Mesothelial cell of epicardium (in vitro differentiated cells): ENCODE measurements around the gene GIGYF1. TPM values are rescaled to one million over a fixed set of nuclear protein-coding genes. Genes with fewer than 3 reads are reported as not detected.

ENCODE experiments used
- DNase-seq, 2 experiments: peaks; one replicate each; pipeline ENCODE4 v3.0.0; 2021; ENCODE audit warnings: low spot score in 2 of 2; ENCODE audit not compliant: unreplicated experiment in 2 of 2
- H3K27ac Mint-ChIP-seq: 2 replicates; pipeline ENCODE4 v1.8.0; 2021; ENCODE audit warnings: mixed read lengths
- H3K27me3 Mint-ChIP-seq: 2 replicates; pipeline ENCODE4 v1.8.0; 2021; ENCODE audit warnings: low read depth, mixed read lengths
- H3K36me3 Mint-ChIP-seq: 2 replicates; pipeline ENCODE4 v1.8.0; 2021; ENCODE audit warnings: mixed read lengths
- H3K4me1 Mint-ChIP-seq: 2 replicates; pipeline ENCODE4 v1.8.0; 2021; ENCODE audit warnings: mixed read lengths
- H3K4me3 Mint-ChIP-seq: 2 replicates; pipeline ENCODE4 v1.8.0; 2021; ENCODE audit warnings: mild to moderate bottlenecking, moderate library complexity, mixed read lengths
- H3K9me3 Mint-ChIP-seq: 2 replicates; pipeline ENCODE4 v1.8.0; 2021; ENCODE audit warnings: mixed read lengths
- CTCF ChIP-seq: fragments of 200-600 bp; sonication (generic); IDR thresholded peaks from one replicate; pipeline ENCODE4 v1.5.0; 2021; ENCODE audit warnings: antibody characterized with exemption; ENCODE audit not compliant: unreplicated experiment
- total RNA-seq: library from RNA; stranded (reverse); gene quantifications from 3 replicates; pipeline ENCODE4 v1.2.1, GENCODE V29; 2021

GIGYF1 gene
- total RNA-seq, 1 donor from 2014 or later, result 99.2 TPM

GRCh38 chr7:100649826-100650565 lies 44.1 kb downstream of the GIGYF1 start:
- H3K4me1 Mint-ChIP-seq, result no peaks in the 10 kb centered on the region
- H3K36me3 Mint-ChIP-seq, result no peaks in the 10 kb centered on the region
- no peak overlapping the region for H3K27ac Mint-ChIP-seq
- DNase-seq, result no peak
- H3K4me3 Mint-ChIP-seq, result no peak overlapping the region
- no peak for TF ChIP-seq CTCF
- H3K27me3 Mint-ChIP-seq, result peaks cover 40% of the 10 kb centered on the region
- no peaks in the 10 kb centered on the region for H3K9me3 Mint-ChIP-seq

DNA sequence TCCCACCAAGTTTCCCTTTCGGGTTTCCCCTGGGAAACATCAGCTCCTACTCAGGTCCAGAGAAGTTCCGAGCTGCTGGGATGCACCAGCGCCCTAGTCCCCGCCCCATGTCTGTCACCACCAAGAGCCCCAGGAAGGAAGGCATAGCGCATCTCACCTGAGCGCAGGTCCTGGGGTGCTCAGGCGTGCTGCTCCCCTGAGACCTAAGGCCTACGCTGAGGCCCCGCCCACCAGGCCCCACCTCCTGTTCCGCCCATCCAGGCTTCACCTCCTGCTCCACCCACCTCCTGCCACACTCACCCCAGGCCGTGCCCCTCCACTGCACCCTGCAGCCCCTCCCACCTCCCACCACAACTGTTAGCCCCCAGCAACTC lies 51.5 kb downstream of the GIGYF1 start:
- Mint-ChIP-seq H3K4me3 (no peak overlapping the region), H3K27ac (no peak overlapping the region)
- no peak for TF ChIP-seq CTCF

DNA sequence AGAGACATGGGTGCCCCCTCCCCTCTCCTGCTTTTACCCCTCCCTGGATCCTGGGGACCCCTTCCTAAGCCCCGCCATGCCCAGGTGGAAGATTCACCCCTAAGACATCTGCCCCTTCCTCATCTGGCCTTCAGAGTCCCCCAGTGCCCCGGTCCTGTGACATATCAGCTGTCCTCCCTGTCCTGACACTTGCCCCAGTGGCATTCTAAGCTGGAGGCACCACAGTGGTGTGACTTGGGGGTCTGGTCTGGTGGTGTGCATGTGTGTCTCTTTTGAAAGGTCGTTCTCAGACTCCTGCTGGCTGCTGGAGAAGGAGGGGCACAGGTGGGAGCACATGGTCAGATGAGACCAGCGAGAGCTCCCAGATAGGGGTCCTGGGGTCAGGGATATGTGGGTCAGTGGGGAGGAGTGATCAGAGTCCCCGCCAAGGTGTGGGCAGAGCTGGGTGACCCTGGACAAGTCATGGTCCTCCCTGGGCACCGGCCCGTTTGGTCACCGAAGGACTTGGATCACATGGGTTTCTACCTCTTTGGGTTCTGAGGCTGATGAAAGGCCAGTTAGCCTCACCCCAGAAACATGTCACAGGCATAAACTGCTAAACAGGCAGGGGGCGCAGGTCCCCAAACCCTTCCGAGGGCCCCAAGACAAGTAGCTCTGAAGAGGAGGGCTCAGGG lies 52.1 kb downstream of the GIGYF1 start:
- no peak overlapping the region for H3K4me3 Mint-ChIP-seq
- H3K9me3 Mint-ChIP-seq, result no peaks in the 10 kb centered on the region
- H3K27ac Mint-ChIP-seq, result no peak overlapping the region
- peaks cover 18% of the 10 kb centered on the region for H3K27me3 Mint-ChIP-seq
- DNase-seq, result no peak
- no peaks in the 10 kb centered on the region for H3K36me3 Mint-ChIP-seq
- H3K4me1 Mint-ChIP-seq, result no peaks in the 10 kb centered on the region
- no peak for TF ChIP-seq CTCF

More for the DNA sequence above, 51.5 kb downstream of the GIGYF1 start:
- no peak for DNase-seq
- Mint-ChIP-seq H3K4me1 (no peaks in the 10 kb centered on the region), H3K36me3 (no peaks in the 10 kb centered on the region), H3K27me3 (peaks cover 18% of the 10 kb centered on the region), H3K9me3 (no peaks in the 10 kb centered on the region)

DNA sequence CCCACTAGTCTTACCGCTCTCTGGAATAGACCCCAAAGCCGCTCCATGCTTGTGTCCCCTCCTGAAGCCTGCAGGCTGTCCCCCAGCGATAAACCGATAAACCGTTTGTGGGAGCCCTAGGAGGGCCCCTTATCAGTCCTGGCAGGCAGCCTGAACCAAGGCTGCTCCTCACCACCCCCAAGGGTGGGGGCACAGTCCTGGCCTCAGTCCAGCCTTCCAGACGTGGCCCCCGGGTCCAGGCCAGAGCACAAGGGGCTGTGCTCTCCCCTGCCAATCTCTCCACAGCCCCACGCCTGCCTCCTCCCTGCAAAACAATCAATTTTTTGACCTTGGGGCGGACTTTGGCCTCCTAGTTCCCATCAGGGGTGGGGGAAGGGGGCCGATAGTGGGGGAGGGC lies 52.6 kb downstream of the GIGYF1 start, which contains the start of gene TFR2:
TFR2 (minus strand) TSS at position 90 of the 397 bp plus-strand sequence; CDS start at position 47, 43 bp downstream.
- Mint-ChIP-seq H3K4me3 (no peak within 1 kb of the TSS), H3K4me1 (no peaks in the 10 kb centered on the region), H3K9me3 (no peaks in the 10 kb centered on the region), H3K27me3 (peaks cover 17% of the 10 kb centered on the region), H3K36me3 (no peaks in the 10 kb centered on the region), H3K27ac (no peak within 1 kb of the TSS)
- no peak for TF ChIP-seq CTCF
- DNase-seq, result no peak

- no peaks in the 10 kb centered on the region for H3K36me3 Mint-ChIP-seq
Measured at GRCh38 chr7:100640517-100641440, 53.3 kb downstream of the GIGYF1 start.

More at GRCh38 chr7:100640517-100641440, 53.3 kb downstream of the GIGYF1 start:
- no peak overlapping the region for H3K4me3 Mint-ChIP-seq
- peaks cover 16% of the 10 kb centered on the region for H3K27me3 Mint-ChIP-seq
- DNase-seq, result no peak
- no peak for TF ChIP-seq CTCF
- no peaks in the 10 kb centered on the region for H3K9me3 Mint-ChIP-seq
- no peaks in the 10 kb centered on the region for H3K4me1 Mint-ChIP-seq
- H3K27ac Mint-ChIP-seq, result no peak overlapping the region
